GM19452 (cell line): ENCODE measurements around the gene PUS1.

Experiments
- ATAC-seq: cut with Tn5 transposase; IDR thresholded peaks from one replicate; pipeline ENCODE4 v1.9.1; 2021; ENCODE audit not compliant: unreplicated experiment

PUS1 gene

DNA sequence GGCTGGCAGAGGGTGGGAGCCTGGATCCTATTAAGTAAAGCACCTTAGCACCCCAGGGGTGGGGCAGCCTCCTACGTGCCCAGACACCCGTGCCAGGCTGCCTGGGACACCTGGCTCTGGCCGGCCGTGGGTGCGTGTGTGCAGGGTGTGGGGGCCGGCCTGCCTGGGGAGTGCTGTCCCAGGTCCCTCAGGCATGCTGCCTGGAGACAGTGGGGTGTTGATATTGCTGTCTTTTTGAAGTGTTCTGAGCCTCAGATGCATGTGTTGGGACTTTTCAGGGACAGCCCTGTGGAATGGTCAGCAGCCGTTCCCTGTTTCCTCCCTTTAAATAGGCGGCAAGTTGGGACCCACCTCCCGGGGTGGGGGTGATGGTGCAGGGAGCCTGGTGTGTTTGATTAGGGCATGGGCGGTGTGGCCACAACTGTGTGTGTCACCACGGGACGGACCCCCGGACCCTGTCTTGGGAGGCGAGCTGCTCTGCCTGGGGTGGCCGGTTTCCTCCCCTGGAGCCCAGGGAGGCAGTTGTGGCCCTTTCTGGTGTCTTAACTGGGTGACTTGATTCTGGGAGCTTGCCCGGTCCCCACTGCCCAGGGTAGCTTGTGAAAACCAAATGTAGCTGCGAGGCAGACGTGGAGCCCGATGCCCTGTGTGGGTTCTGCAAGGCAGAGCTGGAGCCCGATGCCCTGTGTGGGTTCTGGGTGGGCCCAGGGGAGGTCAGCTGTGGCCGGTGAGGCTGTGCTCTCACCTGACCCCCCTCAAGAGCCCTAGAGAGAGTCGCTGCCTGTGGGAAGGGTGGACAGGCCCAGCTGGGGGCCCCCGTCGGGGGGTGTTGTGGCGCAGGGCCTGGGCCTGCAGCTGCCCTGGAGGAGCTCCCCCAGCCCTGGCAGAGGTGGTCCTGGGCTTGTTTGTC is 26.5 kb upstream of the PUS1 start:
- no peak for ATAC-seq

DNA sequence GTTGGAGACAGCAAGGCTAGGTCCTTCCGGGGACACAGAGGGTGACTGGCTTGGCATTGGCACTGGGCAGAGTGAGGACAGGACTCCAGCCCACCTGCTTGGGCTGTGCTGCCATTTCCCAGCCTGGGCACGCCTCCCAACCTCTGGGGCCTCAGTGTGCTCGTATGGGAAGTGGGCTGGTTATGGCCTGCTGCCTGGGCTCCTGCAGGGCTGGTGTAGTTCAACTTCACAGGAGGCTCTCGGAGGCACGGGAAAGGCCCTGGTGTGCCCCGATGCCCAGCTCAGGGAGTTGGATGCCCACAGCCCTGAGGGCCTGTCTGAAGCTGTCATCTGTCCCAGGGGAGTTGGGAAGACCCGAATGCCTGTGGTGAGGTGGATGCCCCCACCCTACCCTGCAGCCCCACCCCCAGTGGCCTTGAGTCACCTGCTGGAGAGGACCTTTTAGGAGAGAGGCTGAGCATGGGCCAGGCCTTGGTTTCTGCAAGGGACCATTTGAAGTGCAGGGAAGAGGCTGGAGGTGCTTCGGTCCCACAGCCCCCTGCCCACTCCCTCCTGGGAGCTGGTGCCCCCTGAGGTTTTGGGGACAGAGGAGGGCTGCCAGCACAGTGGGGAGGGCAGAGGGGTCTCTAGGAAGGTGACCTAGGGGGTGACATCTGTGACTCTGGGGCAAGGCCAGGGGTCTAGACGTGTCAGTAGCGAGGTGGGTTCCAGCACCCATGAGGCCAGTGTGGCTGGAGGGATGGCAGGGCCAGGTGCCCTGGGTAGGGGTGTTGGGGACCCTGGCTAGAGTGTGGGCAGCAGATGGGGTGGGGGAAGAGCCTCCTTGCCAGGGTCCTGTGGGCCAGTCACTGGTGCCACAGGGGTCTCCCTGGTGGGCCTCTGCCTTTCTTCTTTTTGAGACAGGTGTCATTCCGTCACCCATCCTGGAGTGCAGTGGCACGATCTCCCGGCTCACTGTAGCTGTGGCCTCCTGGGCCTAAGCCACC is 25.5 kb upstream of the PUS1 start:
- no peak for ATAC-seq

DNA sequence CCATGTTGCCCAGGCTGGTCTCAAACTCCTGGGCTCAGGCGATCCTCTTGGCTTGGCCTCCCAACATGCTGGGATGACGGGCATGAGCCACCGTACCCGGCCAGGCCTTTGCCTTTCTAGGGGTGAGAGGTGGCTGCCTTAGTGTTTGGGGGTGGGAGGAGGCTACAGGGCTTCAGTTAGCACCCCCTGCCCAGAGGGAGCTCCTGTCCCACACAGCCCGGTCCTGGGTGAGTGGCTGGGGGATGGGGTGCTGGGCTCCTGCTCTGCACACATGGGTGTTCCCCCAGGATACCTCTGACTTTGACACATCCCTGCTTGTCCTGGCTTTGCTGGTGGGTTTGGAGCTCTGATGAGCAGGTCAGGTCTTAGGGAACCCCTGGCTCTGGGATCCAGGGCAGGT is 24.7 kb upstream of the PUS1 start:
- no peak for ATAC-seq

DNA sequence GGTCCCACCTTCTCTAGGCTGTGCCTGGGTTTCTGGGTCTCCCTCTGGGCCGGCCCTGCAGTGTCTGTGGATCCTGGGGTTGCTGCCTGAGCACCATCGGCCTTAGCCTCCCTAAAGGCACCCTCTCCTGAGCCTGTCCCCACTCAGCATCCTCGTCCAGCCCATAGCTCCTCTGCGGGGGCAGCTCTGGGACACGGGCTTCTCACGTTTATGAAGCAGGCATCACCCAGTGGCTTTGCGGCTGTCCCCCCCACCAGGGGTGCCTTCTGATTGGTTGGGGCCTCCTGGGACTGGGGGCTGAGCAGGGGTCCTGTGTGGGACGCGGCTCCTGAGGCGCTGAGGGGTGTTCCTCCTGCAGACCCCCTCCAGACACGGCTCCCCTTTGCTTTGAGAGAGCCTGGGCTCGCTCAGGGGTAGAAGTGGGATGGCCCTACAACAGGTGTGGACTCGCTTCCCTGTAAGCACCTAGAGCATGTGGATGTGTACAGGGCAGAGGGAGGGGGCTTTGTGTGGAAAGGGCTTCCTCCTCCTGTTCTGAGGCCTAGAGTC is 23.9 kb upstream of the PUS1 start:
- ATAC-seq: no peak

DNA sequence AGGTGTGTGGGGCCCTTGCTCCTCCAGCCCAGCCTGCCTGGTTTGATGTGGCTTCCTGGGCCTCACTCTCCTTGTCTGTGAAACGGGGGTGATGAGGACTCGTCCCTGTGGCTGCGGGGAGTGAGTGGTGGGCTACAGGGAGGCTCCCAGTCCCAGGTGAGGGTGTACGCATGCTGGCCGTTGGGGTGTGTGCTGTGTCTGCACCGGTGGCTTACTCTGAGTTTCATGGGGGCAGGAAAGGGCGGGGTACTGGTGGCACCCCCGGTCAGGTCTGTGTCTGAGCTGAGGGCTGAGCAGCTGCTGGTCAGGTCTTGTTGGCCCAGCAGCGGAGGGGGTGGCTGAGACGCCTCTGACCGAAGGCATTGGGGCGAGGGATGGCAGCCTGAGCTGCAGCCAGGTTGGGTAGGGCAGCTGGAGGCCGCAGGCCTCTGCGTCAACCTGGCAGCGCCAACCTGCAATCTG is 23.4 kb upstream of the PUS1 start:
- ATAC-seq: no peak

DNA sequence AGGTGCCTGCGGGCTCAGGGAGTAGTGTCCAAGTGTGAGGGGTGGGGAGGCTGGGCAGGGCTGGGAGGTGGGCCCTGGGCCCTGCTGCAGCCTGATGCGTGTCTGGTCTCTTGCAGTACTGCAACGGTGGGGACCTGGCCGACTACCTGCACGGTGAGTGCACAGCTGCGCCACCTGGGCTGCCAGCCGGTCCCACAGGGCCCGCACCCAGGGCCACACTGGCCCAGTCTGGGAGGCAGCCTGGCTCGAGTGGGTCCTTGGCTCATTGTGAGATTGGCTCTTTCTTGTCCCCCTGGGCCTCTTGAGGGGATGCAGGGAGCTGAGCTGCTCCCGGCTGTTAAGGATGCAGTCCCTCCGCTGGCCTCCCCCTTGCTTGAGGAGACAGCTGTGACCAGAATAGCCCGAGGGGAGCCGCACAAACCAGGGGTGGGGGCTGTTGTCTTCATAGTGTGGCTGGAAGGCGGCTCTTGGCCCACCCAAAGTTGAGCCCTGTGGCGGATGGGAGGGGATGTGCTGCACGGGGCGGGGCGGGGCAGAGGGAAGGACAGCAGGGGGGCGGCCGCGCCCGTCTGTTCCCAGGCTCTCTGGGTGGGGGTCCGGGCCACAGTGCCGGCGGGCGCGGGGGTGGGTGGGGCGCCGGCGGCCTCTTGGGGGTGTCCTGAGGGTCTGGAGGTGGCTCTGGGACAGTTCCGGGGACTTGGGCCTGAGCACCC is 21.5 kb upstream of the PUS1 start:
- ATAC-seq: no peak

DNA sequence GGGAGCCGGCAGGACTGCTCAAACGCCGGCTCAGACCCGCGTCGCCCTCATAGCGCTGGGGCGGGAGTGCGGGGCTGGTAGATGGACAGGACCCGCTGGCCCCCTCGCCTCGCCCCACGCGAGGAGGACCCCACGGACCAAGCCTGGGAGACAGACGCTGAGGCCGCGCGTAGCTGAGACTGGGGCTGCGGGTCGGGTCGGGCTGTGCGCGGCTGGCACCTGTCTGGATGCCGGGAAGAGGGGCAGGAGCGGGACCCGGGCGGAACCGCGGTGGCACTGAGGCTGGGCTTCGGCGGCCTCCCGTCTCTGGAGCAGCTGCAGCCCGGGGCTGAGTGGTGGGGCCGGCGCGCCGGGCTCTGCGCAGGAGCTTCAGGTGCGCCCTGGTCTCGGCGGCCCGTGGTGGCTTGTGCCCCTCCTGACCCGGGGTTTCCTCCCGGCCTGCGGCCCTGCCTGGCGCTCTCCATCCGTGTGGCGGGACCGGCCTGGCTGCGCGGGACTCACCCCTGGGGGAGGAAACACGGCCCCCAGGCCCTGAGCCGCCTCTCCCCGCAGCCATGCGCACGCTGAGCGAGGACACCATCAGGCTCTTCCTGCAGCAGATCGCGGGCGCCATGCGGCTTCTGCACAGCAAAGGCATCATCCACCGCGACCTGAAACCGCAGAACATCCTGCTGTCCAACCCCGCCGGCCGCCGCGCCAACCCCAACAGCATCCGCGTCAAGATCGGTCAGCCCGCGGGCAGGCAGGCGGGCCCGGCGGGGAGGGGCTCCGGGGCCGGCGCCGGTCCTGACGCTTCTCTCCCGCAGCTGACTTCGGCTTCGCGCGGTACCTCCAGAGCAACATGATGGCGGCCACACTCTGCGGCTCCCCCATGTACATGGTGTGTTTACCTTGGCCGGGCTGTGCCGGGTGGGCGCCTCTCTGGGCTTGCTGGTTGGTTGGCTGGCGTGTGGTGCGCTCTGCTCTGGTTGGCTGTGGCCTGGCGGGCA is 20.7 kb upstream of the PUS1 start:
- ATAC-seq: no peak

DNA sequence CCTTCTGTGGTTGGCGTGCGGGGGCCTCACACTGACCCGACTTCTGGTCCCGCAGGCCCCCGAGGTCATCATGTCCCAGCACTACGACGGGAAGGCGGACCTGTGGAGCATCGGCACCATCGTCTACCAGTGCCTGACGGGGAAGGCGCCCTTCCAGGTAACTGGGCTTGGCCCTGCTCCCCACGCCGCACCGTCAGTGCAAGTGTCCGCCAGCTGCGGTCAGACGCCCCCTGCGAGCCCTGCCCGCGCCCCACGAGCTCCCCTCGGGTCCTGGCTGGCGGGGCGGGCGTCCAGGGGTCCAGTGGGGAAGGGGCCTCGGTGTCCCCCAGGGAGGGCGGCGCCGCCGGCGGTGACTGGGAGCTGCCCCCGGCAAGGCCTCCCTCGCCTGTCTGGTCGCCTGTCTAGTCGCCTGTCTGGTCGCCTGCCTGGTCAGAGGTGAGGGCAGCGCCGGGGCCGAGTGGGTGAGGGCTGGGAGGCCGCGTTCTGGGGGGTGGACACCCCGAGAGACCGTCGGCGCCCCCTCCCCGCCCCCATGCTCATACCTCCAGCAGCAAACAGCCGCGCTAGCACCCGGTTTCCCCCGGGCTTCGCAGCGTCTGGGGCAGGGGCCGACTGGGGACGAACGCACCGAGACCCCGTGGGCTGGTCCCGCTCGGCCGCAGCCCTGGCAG is 19.9 kb upstream of the PUS1 start:
- no peak for ATAC-seq

DNA sequence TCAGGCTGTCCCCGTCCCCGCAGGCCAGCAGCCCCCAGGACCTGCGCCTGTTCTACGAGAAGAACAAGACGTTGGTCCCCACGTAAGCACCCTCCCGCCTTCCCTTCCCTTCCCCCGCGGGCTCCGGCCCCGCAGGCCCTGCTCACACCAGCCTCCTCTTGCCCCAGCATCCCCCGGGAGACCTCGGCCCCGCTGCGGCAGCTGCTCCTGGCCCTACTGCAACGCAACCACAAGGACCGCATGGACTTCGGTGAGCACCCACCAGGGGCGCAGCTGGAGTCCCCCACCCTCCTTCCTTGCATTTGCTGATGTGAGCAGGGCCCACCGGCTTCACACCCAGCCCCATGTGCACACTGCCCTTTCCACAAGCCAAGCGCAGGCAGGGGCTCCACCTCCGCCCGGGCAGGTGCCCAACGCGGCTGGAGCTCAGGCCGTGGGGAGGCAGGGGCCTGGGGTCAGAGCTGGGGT is 19.3 kb upstream of the PUS1 start:
- no peak for ATAC-seq

DNA sequence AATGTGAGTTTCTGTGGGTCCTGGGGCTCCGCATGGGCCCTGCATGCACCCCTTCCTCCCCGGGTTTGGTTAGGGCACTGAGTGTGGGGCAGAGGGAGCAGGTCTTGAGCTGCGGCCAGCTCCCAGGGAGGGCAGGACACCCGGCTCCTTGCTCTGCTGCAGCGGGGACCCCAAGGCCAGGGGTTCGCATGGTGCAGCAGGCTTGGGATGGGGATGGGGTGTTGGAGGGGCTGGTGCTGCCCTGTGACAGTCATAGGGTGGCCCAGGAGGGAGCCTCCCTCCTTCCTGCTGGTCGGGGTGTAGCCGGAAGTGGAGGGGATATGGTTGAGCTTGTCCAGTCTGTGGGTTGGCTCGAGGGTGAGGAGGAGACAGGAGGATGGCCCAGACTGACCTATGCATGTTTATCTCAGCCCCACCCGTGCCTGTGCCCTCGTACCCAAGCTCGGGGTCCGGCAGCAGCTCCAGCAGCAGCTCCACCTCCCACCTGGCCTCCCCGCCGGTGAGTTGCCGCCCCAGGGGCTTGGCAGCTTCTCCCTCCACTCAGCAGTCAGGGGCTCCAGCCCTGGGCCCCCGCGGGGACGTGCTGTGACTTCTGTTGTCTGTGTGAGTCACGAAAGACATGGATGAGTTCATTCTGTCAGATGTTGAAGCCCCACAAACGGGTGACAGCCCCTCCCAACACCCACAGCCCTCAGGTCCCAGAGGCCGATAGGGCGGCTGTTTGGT is 18.6 kb upstream of the PUS1 start:
- ATAC-seq: no peak

DNA sequence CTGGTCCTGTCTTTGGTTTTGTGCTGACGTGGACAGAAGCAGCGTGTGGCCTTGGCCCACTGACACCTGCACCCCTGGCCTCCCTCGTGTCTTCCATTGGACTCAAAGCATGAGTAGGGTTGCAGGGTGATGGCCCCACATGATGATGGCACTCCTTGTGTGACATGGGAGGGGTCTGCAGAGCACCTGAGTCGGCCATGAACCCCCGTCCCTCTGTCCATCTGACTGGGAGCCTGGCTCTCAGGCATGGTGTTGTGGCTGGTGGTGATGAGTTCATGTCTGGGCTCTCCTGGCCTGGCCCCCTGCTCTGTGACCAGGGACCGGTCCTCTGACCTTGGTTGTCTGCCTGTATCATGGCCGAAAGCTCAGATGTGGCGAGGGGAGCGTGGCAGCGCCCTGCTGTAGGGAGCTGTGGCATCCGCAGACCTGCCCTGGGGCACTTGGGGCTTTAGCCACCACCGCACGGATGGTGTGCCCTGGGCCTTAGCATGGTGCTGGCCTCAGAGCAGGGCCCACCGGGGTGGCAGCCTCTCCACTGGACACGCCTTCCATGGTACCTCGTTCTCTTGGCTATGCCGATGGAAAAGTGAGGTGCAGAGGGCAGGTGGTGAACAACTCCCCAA is 17.9 kb upstream of the PUS1 start:
- ATAC-seq: no peak

DNA sequence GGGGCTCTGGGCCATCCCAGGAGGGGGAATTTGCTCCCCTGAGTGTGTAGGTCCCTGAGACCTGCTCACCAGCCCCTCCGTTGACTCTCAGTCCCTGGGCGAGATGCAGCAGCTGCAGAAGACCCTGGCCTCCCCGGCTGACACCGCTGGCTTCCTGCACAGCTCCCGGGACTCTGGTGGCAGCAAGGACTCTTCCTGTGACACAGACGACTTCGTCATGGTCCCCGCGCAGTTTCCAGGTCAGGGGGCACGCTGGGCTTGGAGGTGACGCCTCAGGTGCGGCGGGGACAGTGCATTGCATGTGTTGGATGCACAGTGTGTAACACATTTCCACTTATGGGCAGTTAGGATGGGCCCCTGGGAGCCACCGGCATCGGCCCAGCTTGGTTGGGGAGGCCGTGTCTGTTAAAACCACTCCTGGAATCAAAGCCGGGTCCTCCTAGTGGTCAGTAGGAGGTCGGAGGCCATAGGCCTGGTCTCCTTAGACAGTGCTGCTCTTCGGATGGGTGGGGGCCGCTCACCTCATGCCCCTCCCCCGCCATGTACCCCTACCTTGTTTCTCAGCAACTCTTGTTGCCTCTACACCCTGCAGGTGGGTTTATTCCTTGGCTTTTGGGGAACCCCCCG is 17.1 kb upstream of the PUS1 start:
- ATAC-seq: no peak

DNA sequence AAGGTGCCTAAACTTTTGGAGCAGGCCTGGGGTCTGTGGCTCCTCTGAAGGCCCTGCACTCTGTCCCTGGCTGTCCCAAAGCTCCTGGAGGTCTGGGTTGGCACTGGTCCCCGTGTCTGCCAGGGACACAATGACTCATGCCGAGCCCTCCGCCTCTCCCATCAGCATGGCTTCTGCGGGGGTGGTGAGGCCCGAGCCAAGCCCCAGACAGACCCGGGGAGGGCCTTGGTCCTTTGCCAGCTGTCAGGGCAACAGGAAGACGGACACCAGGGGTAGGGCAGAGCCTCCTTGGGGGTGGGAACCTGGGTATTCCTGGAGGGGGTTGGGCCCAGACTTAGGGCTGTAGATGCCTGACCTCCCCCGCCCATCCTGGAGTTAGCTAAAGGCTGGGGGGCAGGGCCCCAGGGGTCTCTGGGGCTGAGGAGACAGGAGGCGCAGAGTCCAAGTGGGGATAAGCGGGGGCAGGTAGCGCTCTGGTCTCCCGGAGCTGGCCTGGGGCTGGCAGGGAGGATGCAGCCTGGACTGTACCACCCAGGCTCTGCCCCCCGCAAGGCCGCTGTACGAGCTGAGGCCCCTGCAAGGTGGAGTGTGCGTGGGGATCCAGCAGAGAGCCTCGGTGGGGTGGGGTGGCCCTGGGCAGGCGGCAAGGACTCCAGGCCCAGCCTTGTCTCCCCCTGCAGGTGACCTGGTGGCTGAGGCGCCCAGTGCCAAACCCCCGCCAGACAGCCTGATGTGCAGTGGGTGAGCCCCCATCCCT is 16.4 kb upstream of the PUS1 start:
- ATAC-seq: no peak

DNA sequence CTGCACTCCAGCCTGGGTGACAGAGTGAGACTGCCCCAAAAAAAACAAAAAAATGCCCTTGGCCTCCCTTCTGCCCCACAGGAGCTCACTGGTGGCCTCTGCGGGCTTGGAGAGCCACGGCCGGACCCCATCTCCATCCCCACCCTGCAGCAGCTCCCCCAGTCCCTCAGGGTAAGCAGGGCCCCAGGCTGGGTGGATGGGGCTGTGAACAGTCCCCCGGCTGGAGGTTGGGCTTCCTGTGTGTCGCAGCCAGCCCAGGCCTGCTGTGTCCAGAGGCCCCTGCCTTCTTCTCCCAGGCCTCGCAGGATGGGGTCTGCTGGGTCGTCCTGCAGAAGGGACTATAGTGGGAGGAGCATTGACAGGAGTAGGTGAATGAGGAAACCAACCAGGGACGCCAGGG is 15.4 kb upstream of the PUS1 start:
- no peak for ATAC-seq

DNA sequence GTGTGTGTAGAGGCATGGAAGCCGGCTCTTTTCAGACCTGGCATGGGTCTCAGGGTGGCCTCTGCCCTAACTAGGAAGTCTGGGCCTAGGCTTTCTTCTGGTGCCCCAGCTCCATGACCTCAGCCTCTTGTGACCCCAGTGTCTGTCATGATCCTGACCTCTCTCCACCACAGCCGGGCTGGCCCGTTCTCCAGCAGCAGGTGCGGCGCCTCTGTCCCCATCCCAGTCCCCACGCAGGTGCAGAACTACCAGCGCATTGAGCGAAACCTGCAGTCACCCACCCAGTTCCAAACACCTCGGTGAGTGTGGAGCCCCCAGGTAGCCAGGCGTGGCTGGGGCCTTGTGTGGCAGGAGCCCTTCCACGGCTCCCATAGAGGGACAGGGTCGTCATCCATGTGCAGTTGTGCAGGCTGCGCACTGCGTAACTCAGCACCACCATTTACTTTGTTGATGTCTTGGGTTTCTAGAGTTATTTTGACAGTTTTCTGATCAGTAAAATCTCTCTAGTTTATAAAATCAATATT is 14.8 kb upstream of the PUS1 start:
- ATAC-seq: no peak

DNA sequence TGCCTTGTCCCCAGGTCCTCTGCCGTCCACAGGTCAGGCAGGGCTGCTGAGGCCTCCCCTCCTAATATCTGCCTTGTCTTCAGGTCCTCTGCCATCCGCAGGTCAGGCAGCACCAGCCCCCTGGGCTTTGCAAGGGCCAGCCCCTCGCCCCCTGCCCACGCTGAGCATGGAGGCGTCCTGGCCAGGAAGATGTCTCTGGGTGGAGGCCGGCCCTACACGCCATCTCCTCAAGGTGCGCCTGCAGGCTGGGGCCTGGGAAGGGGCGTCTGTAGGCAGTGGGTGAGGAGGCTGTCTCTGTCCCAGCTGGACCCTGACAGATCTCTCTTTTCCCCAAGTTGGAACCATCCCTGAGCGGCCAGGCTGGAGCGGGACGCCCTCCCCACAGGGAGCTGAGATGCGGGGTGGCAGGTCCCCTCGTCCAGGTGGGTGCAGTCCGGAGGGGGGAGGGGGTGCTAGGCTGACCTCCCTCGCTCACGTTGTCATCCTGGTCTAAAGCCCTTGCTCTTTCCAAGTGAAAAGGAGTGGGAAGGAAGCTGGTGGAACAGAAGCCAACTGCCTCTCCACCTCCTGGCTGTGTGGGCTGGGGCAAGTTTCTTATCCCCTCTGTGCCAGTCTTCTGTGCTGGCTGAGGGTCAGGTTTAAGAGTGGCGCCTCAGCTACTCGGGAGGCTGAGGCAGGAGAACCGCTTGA is 13.9 kb upstream of the PUS1 start:
- no peak for ATAC-seq
